GM19395 (cell line): ENCODE results near the gene INHBB.

Experiments
- ATAC-seq: cut with Tn5 transposase; IDR thresholded peaks from one replicate; pipeline ENCODE4 v1.9.1; 2021; ENCODE audit warnings: mild to moderate bottlenecking, moderate library complexity; ENCODE audit not compliant: unreplicated experiment

INHBB gene

GRCh38 chr2:120354467-120354866 is 8.5 kb downstream of the INHBB start:
- ATAC-seq: no peak

- ATAC-seq: no peak
Measured at GRCh38 chr2:120354935-120355779, 9.2 kb downstream of the INHBB start.

DNA sequence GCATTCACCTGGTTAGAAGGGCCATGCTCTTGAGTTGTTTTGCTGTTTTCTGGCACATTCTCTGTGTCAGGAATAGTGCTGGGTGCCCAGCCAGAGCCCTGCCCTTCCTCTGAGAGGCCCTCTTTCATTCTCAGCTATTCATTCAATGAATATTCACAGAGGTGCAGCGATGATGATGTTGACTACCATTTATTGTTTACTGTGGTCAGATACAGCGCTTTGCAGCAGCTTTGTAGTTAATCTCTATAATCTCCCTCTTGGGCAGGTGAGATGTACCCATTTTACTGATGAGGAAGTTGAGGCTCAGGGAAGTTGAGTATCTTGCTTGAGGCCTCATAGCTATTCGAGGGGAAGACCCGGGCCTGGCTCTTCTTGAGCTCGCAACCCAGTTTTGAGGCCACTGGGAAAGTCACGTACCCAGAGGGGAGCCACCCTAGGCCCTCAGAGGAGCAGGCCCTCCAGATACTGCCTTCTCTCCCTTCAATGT is 9.9 kb downstream of the INHBB start:
- no peak for ATAC-seq

- no peak for ATAC-seq
Measured at GRCh38 chr2:120357768-120358167, 11.8 kb downstream of the INHBB start.

DNA sequence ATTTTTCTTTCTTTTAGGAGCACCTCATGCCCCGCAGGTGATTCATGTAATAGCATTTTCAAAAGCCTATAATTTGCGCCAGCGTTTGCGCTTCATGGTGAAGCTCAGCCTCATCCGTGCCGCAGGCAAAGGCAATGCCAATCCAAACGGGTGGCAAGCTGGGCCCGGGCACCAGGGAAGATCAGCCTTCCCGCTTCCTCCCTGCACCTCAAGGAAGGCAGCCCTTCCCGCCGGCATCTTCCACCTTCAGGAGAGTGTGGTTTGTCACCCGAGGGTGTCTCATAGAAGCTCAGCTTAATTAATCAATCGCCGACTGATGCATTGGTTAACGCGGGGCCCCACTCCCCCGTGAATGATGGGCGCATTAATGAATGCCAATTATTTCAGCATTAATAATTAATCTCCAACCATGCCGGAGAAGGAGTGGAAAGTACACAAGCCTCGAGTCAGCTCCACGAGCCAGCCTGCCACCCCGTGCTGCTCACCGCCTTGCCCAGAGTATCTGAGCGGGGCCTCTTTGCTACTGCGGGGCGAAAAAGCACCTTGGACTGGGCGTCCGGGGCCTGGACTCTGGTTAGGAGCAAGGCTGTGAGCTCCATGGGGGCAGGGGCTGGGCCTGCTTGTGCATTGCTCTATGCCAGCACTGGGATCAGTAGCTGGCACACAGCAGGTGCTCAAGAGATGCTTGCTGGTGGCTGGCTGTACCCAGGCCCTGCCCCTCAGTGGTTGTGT is 13.0 kb downstream of the INHBB start:
- no peak for ATAC-seq

DNA sequence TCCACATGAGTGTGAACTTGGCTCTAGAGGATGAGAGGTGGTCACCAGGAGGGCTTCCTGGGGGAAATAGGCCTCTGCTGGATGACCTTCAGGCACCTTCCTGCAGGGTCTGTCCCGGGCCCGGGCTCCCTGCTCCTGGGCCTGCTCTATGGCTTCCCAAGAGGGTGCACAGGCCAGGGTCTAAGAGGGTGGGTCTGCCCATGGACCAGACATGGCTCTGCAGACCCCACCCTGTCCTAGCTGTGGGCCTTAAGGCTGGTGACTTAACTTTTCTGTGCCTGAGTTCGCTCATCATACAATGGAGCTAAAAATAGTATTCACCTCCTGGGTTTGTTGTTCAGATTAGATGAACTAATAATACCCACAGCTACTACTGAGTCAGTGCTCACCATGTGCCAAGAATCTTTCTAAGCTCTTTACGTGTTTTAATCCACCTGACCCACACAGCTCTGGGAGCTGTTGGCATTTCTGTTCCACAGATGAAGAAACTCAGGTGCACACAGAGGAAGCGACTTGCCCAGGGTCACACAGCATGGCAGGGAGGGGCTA is 14.4 kb downstream of the INHBB start:
- ATAC-seq: no peak

GRCh38 chr2:120362926-120363325 is 17.0 kb downstream of the INHBB start:
- no peak for ATAC-seq

- no peak for ATAC-seq
Measured at GRCh38 chr2:120365236-120365793, 19.4 kb downstream of the INHBB start.

DNA sequence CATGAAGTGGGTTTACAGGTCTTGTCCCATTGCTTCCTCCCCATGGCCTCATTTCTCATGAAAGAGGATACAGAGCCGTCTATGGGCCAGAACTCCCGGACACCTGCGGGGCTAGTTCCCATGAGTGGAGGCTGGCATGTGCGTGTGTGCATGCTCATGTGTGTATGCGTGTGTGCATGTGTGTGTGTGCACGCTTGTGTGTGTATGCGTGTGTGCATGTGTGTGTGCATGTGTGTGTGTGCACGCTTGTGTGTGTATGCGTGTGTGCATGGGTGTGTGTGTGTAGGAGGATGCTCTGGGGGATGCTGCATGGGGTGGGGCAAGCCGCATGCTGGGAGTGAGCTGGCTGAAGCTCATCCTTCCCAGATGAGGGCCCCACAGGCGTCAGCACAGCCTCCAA is 20.8 kb downstream of the INHBB start:
- ATAC-seq: no peak

- ATAC-seq: no peak
Measured at GRCh38 chr2:120367221-120367620, 21.3 kb downstream of the INHBB start.

DNA sequence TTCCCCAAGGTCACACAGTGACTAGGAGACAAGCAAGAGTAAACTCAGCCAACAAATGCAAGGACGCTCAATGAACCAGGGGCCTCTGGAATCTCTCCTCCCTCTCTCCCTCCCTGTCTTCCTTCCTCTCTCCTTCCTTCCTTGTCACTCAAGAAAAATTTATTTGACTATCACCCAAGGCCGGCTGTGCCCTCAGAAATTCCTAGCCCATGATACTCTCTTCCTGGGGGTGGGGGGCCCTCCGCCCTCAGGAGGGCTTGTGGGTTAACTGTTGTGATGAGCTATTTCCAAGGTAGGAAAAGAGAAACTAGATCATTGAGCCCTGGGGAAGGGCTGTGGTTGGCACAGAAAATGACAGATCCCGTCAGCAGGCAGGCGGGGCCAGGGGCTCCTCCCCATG is 21.7 kb downstream of the INHBB start:
- no peak for ATAC-seq

DNA sequence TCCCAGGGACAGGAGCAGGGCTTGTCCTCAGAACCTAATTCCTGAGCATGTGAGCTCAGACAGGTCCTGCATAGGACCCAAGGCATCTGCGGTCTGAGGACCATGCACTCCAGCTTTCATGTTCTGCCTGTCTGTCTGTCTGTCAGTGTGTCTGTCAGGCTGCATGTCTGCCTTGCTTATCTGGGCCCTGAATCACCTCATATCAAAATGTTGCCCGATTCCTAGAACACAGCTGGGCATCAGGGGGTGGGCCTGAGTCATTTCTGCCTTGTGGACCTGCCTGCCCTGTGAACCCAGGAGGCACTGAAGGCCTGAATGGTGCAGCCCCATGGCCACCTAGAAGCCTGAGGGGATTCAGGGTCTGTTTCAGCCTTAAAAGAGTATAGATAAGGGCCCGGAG is 22.1 kb downstream of the INHBB start:
- no peak for ATAC-seq

DNA sequence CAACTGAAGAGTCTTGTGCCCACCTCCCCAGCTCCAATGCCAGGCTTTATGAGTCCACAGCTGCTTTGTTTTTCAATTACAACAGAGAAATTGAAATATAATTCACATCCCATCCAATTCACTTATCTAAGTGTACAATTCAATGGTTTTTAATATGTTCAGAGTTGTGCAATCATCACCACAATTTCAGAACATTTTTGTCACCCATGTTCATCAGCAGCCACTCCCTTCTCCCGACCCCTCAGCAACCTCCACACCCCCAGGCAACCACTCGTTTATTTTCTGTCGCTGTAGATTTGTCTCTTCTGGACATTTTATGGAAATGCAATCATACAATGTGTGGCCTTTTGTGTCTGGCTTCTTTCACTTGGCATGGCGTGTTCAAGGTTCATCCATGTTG is 23.3 kb downstream of the INHBB start:
- ATAC-seq: no peak

- ATAC-seq: no peak
Measured at GRCh38 chr2:120371969-120372625, 26.2 kb downstream of the INHBB start.

DNA sequence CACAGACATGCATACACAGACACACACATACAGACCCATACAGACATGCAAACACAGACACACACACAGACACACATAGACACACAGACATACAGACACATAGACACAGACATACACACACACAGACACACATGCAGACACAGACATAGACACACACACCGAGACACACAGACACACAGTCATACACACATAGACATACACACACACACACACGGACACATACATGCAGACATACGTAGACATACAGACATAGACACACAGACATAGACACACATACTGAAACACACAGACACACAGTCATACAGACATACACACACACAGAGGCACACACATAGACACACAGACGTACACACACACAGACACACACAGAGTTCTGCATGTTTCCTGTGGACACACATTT is 26.9 kb downstream of the INHBB start:
- no peak for ATAC-seq

- ATAC-seq: no peak
Measured at GRCh38 chr2:120373424-120373823, 27.5 kb downstream of the INHBB start.

DNA sequence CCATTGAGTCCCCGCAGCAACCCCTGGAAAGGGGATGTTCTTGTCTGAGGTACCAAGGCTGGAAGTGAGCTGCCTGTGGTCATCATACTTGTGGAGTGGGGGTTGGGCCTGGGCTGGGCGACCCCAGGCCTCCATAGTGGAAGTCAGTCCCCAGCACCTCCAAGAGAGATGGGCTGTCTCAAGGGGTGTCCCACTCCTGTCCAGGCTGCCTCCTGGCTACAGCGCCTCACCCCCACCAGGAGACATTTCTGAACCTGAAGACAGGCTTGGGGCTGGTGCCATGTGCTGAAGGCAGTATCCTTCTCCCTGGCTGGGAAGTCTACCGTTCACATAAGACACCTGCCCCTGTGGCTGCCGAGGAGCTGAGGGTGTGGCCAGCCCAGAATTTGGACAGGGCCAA is 28.9 kb downstream of the INHBB start:
- no peak for ATAC-seq

DNA sequence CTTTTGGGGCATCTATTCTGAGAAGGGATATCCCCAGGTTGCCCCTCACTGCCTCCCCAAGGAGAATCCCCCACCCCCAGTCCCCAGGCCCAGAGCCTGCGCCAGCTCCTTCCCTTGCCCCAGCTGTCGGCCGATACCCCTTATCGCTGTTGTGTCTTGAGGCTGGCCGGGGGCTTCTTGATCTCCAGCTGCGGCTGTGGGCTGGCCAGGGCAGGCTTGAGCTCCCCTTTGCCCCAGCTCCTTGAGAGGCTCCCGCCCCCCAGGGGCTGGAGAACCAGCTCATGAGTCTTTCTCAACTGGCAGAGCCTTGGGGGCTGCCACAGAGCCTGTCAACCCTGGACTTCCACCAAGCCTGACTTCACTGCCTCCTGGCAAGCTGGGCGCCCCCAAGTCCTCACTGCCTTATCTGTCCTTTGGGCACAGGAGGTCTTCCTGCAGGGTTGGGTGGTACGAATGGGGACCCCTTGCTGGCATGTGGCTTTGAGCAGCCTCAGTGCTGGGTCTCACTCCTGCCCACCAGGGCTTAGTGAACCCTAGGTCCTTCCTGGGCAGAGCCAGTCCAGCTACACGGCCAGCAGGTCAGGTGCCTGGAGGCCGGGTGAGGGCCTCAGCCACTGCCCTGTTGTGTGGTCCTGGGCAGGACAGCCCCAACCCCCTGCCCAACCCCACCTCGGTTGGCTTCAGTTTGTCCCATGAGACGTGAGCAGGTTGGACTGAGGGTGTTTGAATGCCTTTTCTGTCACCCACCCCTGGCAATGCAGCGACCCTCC is 29.5 kb downstream of the INHBB start:
- no peak for ATAC-seq

DNA sequence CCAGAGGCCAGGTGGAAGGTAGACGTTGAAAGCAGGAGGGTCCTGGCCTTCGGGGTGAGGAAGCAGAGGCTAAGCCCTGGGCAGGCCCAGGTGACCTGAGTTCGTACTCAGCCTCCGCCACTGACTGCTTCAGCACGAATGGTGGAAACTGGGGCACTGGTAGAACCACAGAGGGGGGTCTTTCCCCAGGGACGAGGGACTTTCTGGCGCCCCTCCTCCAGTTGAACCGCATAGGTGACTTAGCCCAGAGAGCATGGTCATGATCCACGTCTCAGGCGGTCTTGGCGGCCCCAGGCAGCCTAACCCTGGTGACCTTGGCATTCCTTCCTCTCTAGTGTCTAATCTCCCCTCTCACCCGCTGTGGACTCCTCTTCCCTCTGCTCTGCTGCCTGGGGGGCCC is 30.2 kb downstream of the INHBB start:
- no peak for ATAC-seq
